ENCODE measurements around the gene EXT2.

GRCh38 chr11:44130751-44131150 is 35.3 kb downstream of the EXT2 start:
- TF ChIP-seq, protein P1, sequence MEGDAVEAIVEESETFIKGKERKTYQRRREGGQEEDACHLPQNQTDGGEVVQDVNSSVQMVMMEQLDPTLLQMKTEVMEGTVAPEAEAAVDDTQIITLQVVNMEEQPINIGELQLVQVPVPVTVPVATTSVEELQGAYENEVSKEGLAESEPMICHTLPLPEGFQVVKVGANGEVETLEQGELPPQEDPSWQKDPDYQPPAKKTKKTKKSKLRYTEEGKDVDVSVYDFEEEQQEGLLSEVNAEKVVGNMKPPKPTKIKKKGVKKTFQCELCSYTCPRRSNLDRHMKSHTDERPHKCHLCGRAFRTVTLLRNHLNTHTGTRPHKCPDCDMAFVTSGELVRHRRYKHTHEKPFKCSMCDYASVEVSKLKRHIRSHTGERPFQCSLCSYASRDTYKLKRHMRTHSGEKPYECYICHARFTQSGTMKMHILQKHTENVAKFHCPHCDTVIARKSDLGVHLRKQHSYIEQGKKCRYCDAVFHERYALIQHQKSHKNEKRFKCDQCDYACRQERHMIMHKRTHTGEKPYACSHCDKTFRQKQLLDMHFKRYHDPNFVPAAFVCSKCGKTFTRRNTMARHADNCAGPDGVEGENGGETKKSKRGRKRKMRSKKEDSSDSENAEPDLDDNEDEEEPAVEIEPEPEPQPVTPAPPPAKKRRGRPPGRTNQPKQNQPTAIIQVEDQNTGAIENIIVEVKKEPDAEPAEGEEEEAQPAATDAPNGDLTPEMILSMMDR (conservative IDR thresholded peaks at IDR 0.05), result no peak
- TF ChIP-seq ZFX (IDR thresholded peaks at IDR 0.05), result no peak

Measured in C4-2B (cell line).